Breast epithelium (tissue), 4 donors: ENCODE results near the gene RBM19. TPM values are rescaled to one million over a fixed set of nuclear protein-coding genes. Genes with fewer than 3 reads are reported as not detected.

Experiments used
- DNase-seq, 2 donors: peaks; one replicate each; pipeline ENCODE4 v3.0.0-alpha.2; 2019; ENCODE audit warnings: low spot score in 2 of 2
- H3K27ac ChIP-seq, 2 donors: fragments of 200-600 bp; sonication (generic) in 1 of 2; one replicate each; pipeline ENCODE4 v1.5.1; 2016 to 2019; ENCODE audit warnings: mild to moderate bottlenecking in 1 of 2
- H3K27me3 ChIP-seq, 2 donors: fragments of 200-600 bp; sonication (generic) in 1 of 2; one replicate each; pipeline versions ENCODE4 v1.5.1 to v1.6.0; 2017 to 2019; ENCODE audit warnings: control low read depth in 1 of 2, mild to moderate bottlenecking in 1 of 2
- H3K36me3 ChIP-seq: fragments of 200-600 bp; one replicate; pipeline ENCODE4 v1.5.1; 2019
- H3K4me1 ChIP-seq, 2 donors: fragments of 200-600 bp; sonication (generic); one replicate each; pipeline ENCODE4 v1.5.1; 2016 to 2019; ENCODE audit warnings: control low read depth in 1 of 2
- H3K4me3 ChIP-seq, 3 donors: fragments of 200-600 bp; sonication (generic); 1 replicate in 2 of 3; 2 replicates in 1 of 3; pipeline ENCODE4 v1.5.1; 2016 to 2019; ENCODE audit warnings: mild to moderate bottlenecking in 3 of 3, moderate library complexity in 2 of 3
- H3K9me3 ChIP-seq, 2 donors: fragments of 200-600 bp; sonication (generic) in 1 of 2; one replicate each; pipeline ENCODE4 v1.5.1; 2016 to 2019; ENCODE audit warnings: control low read depth in 1 of 2
- CTCF ChIP-seq, 3 donors: fragments of 450-650 bp; IDR thresholded peaks; one replicate each; pipeline ENCODE4 v1.5.1; 2016 to 2017; ENCODE audit warnings: antibody characterized with exemption in 3 of 3, mild to moderate bottlenecking in 3 of 3, moderate library complexity in 3 of 3
- POLR2A ChIP-seq: fragments of 450-650 bp; IDR thresholded peaks from one replicate; pipeline ENCODE4 v1.6.1; 2016; ENCODE audit warnings: antibody characterized with exemption, mild to moderate bottlenecking, moderate library complexity
- POLR2AphosphoS5 ChIP-seq, 3 donors: sonication (generic); formaldehyde crosslinking; IDR thresholded peaks; one replicate each; pipeline ENCODE4 v1.6.1; 2017; ENCODE audit warnings: antibody characterized with exemption in 3 of 3
- intact Hi-C: fragments of 100-400 bp; cut with DNase I; formaldehyde crosslinking; loops from one replicate; pipeline ENCODE4 v1.15.1; 2023; ENCODE audit warnings: low total_unique reads
- total RNA-seq, 3 donors: library from RNA; depleted of rRNA; stranded (reverse); fragments of >200 nt; gene quantifications; one replicate each; pipeline ENCODE4 v1.1.0, GENCODE V29; 2016

The RBM19 gene
- total RNA-seq, 3 donors from 2014 or later: 28.8 to 43.3 (median 42.6) TPM

- Histone ChIP-seq H3K4me1 (no peaks in the 10 kb centered on the region), H3K27me3 (no peaks in the 10 kb centered on the region), H3K9me3 (no peaks in the 10 kb centered on the region), H3K4me3 (no peak overlapping the region), H3K27ac (no peak overlapping the region), H3K36me3 (no peaks in the 10 kb centered on the region)
- DNase-seq: no peak
- intact Hi-C loops: loop anchor here (5.0 kb wide), 1 partner anchor 687 kb away; no protein-coding TSS in a partner anchor
- TF ChIP-seq POLR2A (no peak), CTCF (IDR thresholded peaks at IDR 0.05) (no peak), POLR2AphosphoS5 (IDR thresholded peaks at IDR 0.05) (no peak)
Observed at GRCh38 chr12:113909776-113910420, 56.2 kb downstream of the RBM19 start.

- Histone ChIP-seq H3K4me3 (no peak overlapping the region), H3K27ac (no peak overlapping the region), H3K27me3 (no peaks in the 10 kb centered on the region), H3K9me3 (no peaks in the 10 kb centered on the region), H3K4me1 (no peaks in the 10 kb centered on the region), H3K36me3 (no peaks in the 10 kb centered on the region)
- DNase-seq: no peak
- TF ChIP-seq POLR2AphosphoS5 (IDR thresholded peaks at IDR 0.05) (no peak), CTCF (IDR thresholded peaks at IDR 0.05) (no peak), POLR2A (no peak)
- intact Hi-C loops: no loop called here
Observed at GRCh38 chr12:113908584-113909100, 57.5 kb downstream of the RBM19 start.

- H3K4me3 ChIP-seq: no peak overlapping the region
- no peak for DNase-seq
- H3K27ac ChIP-seq: no peak overlapping the region
- H3K36me3 ChIP-seq: no peaks in the 10 kb centered on the region
- H3K9me3 ChIP-seq: no peaks in the 10 kb centered on the region
- no peak for TF ChIP-seq CTCF (IDR thresholded peaks at IDR 0.05)
- no peak for TF ChIP-seq POLR2AphosphoS5 (IDR thresholded peaks at IDR 0.05)
- no peak for TF ChIP-seq POLR2A
- no peaks in the 10 kb centered on the region for H3K27me3 ChIP-seq
- intact Hi-C loops: no loop called here
- H3K4me1 ChIP-seq: no peaks in the 10 kb centered on the region
Observed at GRCh38 chr12:113907446-113908180, 58.5 kb downstream of the RBM19 start.

GRCh38 chr12:113906411-113907200 lies 59.5 kb downstream of the RBM19 start:
- no peaks in the 10 kb centered on the region for H3K9me3 ChIP-seq
- H3K4me3 ChIP-seq: no peak overlapping the region
- H3K36me3 ChIP-seq: no peaks in the 10 kb centered on the region
- no peaks in the 10 kb centered on the region for H3K27me3 ChIP-seq
- H3K4me1 ChIP-seq: no peaks in the 10 kb centered on the region
- intact Hi-C loops: no loop called here
- no peak overlapping the region for H3K27ac ChIP-seq
- no peak for TF ChIP-seq CTCF (IDR thresholded peaks at IDR 0.05)
- no peak for TF ChIP-seq POLR2AphosphoS5 (IDR thresholded peaks at IDR 0.05)
- no peak for TF ChIP-seq POLR2A
- no peak for DNase-seq
